ENCODE data around the gene EGFL8.

The EGFL8 gene

GRCh38 chr6:32153564-32154513, 10.6 kb upstream of the EGFL8 start, which contains the start of gene PPT2:
TSS of gene PPT2 (plus strand) at chr6:32154141. CDS start at chr6:32154595, 454 bp downstream.
- TF ChIP-seq CTCF (IDR thresholded peaks at IDR 0.05) = peak in 1 of 2 experiments; percentile 18
- Histone ChIP-seq H3K4me3 (peak within 1 kb of the TSS; percentile 67 to 81), H3K27me3 (no peaks in the 10 kb centered on the region), H3K27ac (peak within 1 kb of the TSS; percentile 92 to 98), H3K36me3 (peaks cover 18 to 40% (median 20%) of the 10 kb centered on the region in 3 donors), H3K9me3 (no peaks in the 10 kb centered on the region), H3K4me1 (peaks cover 0 to 49% (median 39%) of the 10 kb centered on the region in 4 donors)
- intact Hi-C loops (cut with DNase I; ENCODE audit: low total_unique reads) = loop anchor here (2.0 to 5.0 kb wide), 2 partner anchors 35 to 67 kb away; no protein-coding TSS in a partner anchor
- DNase-seq = peak; percentile 94 to 97

GRCh38 chr6:32154514-32155161, 9.8 kb upstream of the EGFL8 start:
- DNase-seq = peak; percentile 60 to 83
- TF ChIP-seq CTCF (IDR thresholded peaks at IDR 0.05) = peak; percentile 57 to 69
- Histone ChIP-seq H3K4me1 (peaks cover 0 to 49% (median 39%) of the 10 kb centered on the region in 4 donors), H3K27ac (peak overlapping the region; percentile 92 to 98), H3K9me3 (no peaks in the 10 kb centered on the region), H3K4me3 (peak overlapping the region; percentile 67 to 81), H3K27me3 (no peaks in the 10 kb centered on the region), H3K36me3 (peaks cover 13 to 41% (median 17%) of the 10 kb centered on the region in 3 donors)
- intact Hi-C loops (cut with DNase I; ENCODE audit: low total_unique reads) = loop anchor here (2.0 to 5.0 kb wide), 2 partner anchors 36 to 67 kb away; no protein-coding TSS in a partner anchor

DNA sequence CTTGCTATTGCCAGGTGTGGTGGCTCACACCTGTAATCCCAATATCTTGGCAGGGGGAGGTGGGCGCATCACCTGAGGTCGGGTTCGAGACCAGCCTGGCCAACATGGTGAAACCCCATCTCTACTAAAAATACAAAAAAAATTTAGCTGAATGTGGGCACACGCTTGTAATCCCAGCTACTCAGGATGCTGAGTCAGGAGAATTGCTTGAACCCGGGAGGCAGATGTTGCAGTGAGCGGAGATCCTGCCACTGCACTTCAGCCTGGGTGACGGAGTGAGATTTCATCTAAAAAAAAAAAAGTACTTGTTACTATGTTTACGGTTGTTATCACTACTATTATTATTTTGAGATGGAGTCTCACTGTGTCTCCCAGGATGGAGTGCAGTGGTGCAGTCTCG, 7.5 kb upstream of the EGFL8 start:
- no peak for DNase-seq
- intact Hi-C loops (cut with DNase I; ENCODE audit: low total_unique reads) = loop anchor here (2.0 kb wide), 1 partner anchor 18 kb away; no protein-coding TSS in a partner anchor
- H3K4me3 ChIP-seq = no peak overlapping the region
- TF ChIP-seq CTCF (IDR thresholded peaks at IDR 0.05) = no peak
- peaks cover 13 to 61% (median 17%) of the 10 kb centered on the region in 3 donors for H3K36me3 ChIP-seq
- no peaks in the 10 kb centered on the region for H3K27me3 ChIP-seq
- H3K27ac ChIP-seq = no peak overlapping the region
- no peaks in the 10 kb centered on the region for H3K9me3 ChIP-seq
- H3K4me1 ChIP-seq = peaks cover 0 to 32% (median 23%) of the 10 kb centered on the region in 4 donors

- H3K36me3 ChIP-seq = peaks cover 18 to 72% (median 26%) of the 10 kb centered on the region in 3 donors
- intact Hi-C loops (cut with DNase I; ENCODE audit: low total_unique reads) = no loop called here
These were observed 6.3 kb upstream of the EGFL8 start for GRCh38 chr6:32158052-32158451.

More at GRCh38 chr6:32158052-32158451, 6.3 kb upstream of the EGFL8 start:
- H3K4me1 ChIP-seq = peaks cover 0 to 20% (median 13%) of the 10 kb centered on the region in 4 donors
- no peak for DNase-seq
- H3K4me3 ChIP-seq = no peak overlapping the region
- no peak overlapping the region for H3K27ac ChIP-seq
- no peaks in the 10 kb centered on the region for H3K27me3 ChIP-seq
- H3K9me3 ChIP-seq = no peaks in the 10 kb centered on the region
- no peak for TF ChIP-seq CTCF (IDR thresholded peaks at IDR 0.05)
